H1 (cell line): ENCODE results near the gene PATJ. TPM values are rescaled to one million over a fixed set of nuclear protein-coding genes. Genes with fewer than 3 reads are reported as not detected.

Experiments used
- CEBPB ChIP-seq: IDR thresholded peaks from 2 replicates; pipeline ENCODE4 v1.6.1; 2012; ENCODE audit warnings: low read depth, low read length
- CHD1 ChIP-seq: IDR thresholded peaks from 2 replicates; pipeline ENCODE4 v1.6.1; 2012; ENCODE audit warnings: low read depth, low read length, improper control_type of control experiment
- HDAC2 ChIP-seq, 2 experiments: fragments of 300-600 bp in 1 of 2; sonication (generic) in 1 of 2; IDR thresholded peaks; 2 replicates each; pipeline ENCODE4 v1.6.1; 2011 to 2012; ENCODE audit warnings: low read depth in 2 of 2, low read length in 2 of 2, mild to moderate bottlenecking in 2 of 2, moderate library complexity in 2 of 2, borderline replicate concordance in 1 of 2, inconsistent platforms in 1 of 2
- NANOG ChIP-seq: IDR thresholded peaks from 2 replicates; pipeline ENCODE4 v1.6.1; 2011; ENCODE audit warnings: low read length, low read depth, mild to moderate bottlenecking, inconsistent platforms; ENCODE audit not compliant: insufficient read depth, poor library complexity, severe bottlenecking
- PHF8 ChIP-seq: fragments of 200-600 bp; sonication (generic); conservative IDR thresholded peaks from 2 replicates; pipeline ENCODE4 v1.7.1; 2012; ENCODE audit warnings: low read depth, mild to moderate bottlenecking, inconsistent platforms, low read length, moderate library complexity
- SRF ChIP-seq: IDR thresholded peaks from 2 replicates; pipeline ENCODE4 v1.6.1; 2011; ENCODE audit warnings: mild to moderate bottlenecking, low read depth, low read length, moderate library complexity
- polyA plus RNA-seq, 7 experiments: library from polyadenylated mRNA; depleted of rRNA in 3 of 7; stranded (reverse) in 5 of 7; unstranded in 2 of 7; fragments of >200 nt in 5 of 7; fragments of 200-250 nt in 2 of 7; gene quantifications; 1 replicate in 5 of 7; 2 replicates in 1 of 7; 4 replicates in 1 of 7; pipeline versions ENCODE4 v1.2.1 to v1.2.3, GENCODE V29; 2011 to 2013; ENCODE audit warnings: missing spikeins in 2 of 7, mixed read lengths in 2 of 7
- total RNA-seq: library from RNA; stranded (reverse); fragmentation: NEBNext Ultra II Directional; extraction: Animal tissue kit (Norgen Biotek cat#: 25700); gene quantifications from 2 replicates; pipeline ENCODE4 v1.2.1, GENCODE V29; 2021

Gene PATJ
- total and polyA plus RNA-seq, 2 of the 8 experiments (the other 6 are each of a cell fraction or from before 2014, with no cell fraction given): 8.2 to 55.6 TPM

- TF ChIP-seq NANOG (no peak), PHF8 (no peak), CHD1 (no peak), HDAC2 (IDR thresholded peaks at IDR 0.05; ENCODE audit: borderline replicate concordance in 1 of 2, low read depth in 2 of 2, low read length in 2 of 2) (no peak), SRF (no peak), CEBPB (no peak)
Measured at GRCh38 chr1:61953076-61953789, 211.0 kb downstream of the PATJ start (continued).
